Measurements from ENCODE around the gene RNF157. TPM values are rescaled to one million over a fixed set of nuclear protein-coding genes. Genes with fewer than 3 reads are reported as not detected.

RNF157 gene
- total and polyA plus RNA-seq, 8 donors = 0.79 to 11.1 (median 8.2) TPM

DNA sequence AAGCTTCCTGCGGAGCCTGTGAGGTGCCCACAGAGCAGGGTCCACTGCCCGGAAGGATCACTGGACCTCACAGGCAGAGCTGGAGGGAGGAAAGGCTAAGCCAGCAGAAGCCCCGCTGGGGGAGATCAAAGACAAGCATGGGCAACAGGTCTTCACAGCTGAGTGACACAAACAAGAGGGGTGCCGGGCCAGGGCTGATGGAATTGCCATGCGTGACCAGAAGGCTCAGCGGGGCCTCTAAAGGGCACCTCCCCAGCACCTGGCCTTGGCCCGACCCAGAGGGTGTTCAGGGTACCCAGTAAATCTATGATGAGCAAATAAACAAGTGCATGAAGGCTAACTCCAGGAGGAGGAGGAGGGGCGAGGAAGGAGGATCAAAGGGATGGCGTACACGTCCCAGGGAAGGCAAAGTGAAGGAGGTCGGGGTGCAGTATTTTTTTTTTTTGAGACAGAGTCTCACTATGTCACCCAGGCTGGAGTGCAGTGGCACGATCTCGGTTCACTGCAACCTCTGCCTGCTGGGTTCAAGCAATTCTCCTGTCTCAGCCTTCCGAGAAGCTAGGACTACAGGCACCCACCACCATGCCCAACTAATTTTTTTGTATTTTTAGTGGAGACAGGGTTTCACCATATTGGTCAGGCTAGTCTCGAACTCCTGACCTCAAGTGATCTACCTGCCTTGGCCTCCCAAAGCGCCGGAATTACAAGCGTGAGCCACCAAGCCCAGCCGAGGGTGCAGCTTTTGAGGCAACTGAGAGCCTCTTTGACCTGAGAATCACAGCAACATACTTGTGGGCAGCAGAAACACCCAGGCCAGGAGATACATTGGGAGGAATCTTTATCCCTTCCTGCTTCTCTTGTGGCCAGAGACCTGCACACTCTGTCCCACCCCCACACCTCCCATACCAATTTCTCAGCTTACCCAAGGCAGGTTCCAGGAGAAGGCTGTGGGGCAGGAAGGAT is 120.6 kb downstream of the RNF157 start:
- TF ChIP-seq, protein P1, sequence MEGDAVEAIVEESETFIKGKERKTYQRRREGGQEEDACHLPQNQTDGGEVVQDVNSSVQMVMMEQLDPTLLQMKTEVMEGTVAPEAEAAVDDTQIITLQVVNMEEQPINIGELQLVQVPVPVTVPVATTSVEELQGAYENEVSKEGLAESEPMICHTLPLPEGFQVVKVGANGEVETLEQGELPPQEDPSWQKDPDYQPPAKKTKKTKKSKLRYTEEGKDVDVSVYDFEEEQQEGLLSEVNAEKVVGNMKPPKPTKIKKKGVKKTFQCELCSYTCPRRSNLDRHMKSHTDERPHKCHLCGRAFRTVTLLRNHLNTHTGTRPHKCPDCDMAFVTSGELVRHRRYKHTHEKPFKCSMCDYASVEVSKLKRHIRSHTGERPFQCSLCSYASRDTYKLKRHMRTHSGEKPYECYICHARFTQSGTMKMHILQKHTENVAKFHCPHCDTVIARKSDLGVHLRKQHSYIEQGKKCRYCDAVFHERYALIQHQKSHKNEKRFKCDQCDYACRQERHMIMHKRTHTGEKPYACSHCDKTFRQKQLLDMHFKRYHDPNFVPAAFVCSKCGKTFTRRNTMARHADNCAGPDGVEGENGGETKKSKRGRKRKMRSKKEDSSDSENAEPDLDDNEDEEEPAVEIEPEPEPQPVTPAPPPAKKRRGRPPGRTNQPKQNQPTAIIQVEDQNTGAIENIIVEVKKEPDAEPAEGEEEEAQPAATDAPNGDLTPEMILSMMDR (IDR thresholded peaks at IDR 0.05) = no peak
- Histone ChIP-seq H3K36me3 (no peaks in the 10 kb centered on the region), H3K27me3 (peaks cover 0 to 6% of the 10 kb centered on the region in 2 donors), H3K27ac (no peak overlapping the region), H3K4me1 (peaks cover 3 to 9% of the 10 kb centered on the region in 2 donors), H3K4me3 (no peak overlapping the region), H3K9me3 (no peaks in the 10 kb centered on the region)
- DNase-seq (no peak), ATAC-seq (no peak)
- intact Hi-C loops (cut with DNase I) = loop anchor here in 1 of 2 donors (5.0 kb wide), 2 partner anchors 58 to 163 kb away; no protein-coding TSS in a partner anchor

DNA sequence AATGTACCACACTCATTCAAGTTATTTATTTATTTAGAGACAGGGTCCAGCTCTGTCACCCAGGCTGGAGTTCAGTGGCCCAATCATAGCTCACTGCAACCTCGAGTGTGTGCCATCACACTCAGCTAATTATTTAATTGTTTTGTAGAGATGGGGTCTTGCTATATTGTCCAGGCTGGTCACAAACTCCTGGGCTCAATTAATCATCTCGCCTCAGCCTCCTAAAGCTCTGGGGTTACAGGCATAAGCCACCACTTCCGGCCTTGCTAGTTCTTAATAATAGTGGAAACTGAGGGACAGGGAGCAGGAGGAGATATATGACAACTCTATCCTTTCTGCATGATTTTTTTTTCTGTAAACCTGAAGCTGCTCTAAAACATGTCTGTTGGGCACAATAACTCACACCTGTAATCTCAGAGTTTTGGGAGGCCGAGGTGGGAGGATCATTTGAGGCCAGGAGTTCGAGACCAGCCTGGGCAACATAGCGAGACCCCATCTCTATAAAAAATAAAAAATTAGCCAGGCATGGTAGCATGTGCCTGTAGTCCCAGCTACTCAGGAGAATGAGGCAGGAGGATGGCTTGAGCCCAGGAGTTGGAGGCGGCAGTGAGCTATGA is 125.0 kb downstream of the RNF157 start:
- H3K4me1 ChIP-seq = no peaks in the 10 kb centered on the region
- no peak overlapping the region for H3K27ac ChIP-seq
- intact Hi-C loops (cut with DNase I) = no loop called here
- no peaks in the 10 kb centered on the region for H3K27me3 ChIP-seq
- H3K4me3 ChIP-seq = no peak overlapping the region
- H3K9me3 ChIP-seq = no peaks in the 10 kb centered on the region
- TF ChIP-seq, protein P1 (IDR thresholded peaks at IDR 0.05) = no peak
- H3K36me3 ChIP-seq = no peaks in the 10 kb centered on the region
- DNase-seq (no peak), ATAC-seq (no peak)

DNA sequence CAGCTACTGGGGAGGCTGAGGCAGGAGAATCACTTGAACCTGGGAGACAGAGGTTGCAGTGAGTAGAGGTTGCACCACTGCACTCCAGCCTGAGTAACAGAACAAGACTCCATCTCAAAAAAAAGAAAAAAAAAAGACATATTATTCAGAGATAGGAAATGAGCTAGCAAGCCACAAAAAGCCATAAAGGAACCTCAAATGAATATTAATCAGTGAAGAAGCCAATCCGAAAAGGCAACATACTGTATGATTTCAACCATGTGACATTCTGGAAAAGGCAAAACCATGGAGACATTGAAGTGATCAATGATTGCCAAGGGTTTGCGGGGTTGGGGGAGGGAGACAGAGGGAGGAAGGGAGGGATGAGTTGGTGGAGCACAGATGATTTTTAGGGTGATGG is 128.3 kb downstream of the RNF157 start:
- H3K4me3 ChIP-seq = no peak overlapping the region
- DNase-seq (no peak), ATAC-seq (no peak)
- TF ChIP-seq, protein P1 (IDR thresholded peaks at IDR 0.05) = no peak
- intact Hi-C loops (cut with DNase I) = no loop called here
- no peaks in the 10 kb centered on the region for H3K9me3 ChIP-seq
- no peaks in the 10 kb centered on the region for H3K36me3 ChIP-seq
- no peaks in the 10 kb centered on the region for H3K4me1 ChIP-seq
- H3K27me3 ChIP-seq = no peaks in the 10 kb centered on the region
- no peak overlapping the region for H3K27ac ChIP-seq

DNA sequence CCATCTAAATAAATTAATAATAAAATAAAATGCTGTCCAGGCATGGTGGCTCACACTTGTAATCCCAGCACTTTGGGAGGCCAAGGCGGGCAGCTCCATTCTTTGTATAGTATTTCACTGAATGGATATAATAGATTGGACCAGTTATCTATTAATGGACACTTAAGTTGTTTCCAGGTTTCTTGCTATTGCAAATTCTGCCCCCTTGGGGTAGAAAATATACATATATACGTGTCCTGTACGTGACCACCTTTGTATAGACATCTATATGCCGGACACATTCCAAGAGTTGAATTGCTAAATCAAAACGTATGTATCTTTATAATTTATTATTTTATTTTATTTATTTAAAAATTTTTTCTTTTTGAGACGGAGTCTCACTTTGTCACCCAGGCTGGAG is 132.8 kb downstream of the RNF157 start:
- DNase-seq (no peak), ATAC-seq (no peak)
- Histone ChIP-seq H3K36me3 (no peaks in the 10 kb centered on the region), H3K4me3 (no peak overlapping the region), H3K27ac (no peak overlapping the region), H3K4me1 (peaks cover 6 to 24% of the 10 kb centered on the region in 2 donors), H3K9me3 (no peaks in the 10 kb centered on the region), H3K27me3 (no peaks in the 10 kb centered on the region)
- intact Hi-C loops (cut with DNase I) = no loop called here
- TF ChIP-seq, protein P1 (IDR thresholded peaks at IDR 0.05) = no peak

DNA sequence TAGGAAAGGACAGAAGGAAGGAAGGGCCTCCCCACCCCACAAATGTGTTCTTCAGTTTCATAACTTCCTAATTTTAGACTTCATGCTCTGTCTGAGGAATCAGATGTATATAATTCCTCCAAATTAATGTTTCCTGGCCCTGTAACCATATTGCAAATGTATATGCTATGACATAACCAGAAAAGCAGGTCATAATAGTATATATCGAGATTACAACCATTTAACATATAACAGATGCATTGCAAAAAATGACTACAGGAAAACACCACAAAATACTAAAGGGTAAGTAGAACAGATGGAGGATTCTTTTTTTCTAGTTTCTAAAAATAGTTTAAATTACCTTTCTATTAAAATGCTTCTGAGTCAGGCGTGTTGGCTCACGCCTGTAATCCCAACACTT is 133.6 kb downstream of the RNF157 start:
- H3K4me3 ChIP-seq = no peak overlapping the region
- DNase-seq = no peak
- H3K36me3 ChIP-seq = peaks cover 0 to 3% of the 10 kb centered on the region in 2 donors
- H3K4me1 ChIP-seq = peaks cover 8 to 27% of the 10 kb centered on the region in 2 donors
- H3K9me3 ChIP-seq = no peaks in the 10 kb centered on the region
- peak overlapping the region in 1 of 2 donors; percentile 5 for H3K27ac ChIP-seq
- no peaks in the 10 kb centered on the region for H3K27me3 ChIP-seq
- no peak for ATAC-seq
- TF ChIP-seq, protein P1 (IDR thresholded peaks at IDR 0.05) = no peak
- intact Hi-C loops (cut with DNase I) = no loop called here
